Glomerular endothelial cell (primary cell): ENCODE data around the gene C3orf18. TPM values are rescaled to one million over a fixed set of nuclear protein-coding genes. Genes with fewer than 3 reads are reported as not detected.
"Not testable (repeated sequence)": the region's sequence is repeated elsewhere in the genome, so short reads cannot be mapped to it uniquely, and the experiment has no call there.

ENCODE experiments used
- DNase-seq: peaks from one replicate; pipeline ENCODE4 v3.0.0-alpha.2; 2011; ENCODE audit warnings: low read depth, low spot score; ENCODE audit errors: extremely low read depth
- total RNA-seq: library from RNA; depleted of rRNA; stranded (reverse); fragments of >200 nt; gene quantifications from 2 replicates; pipeline ENCODE4 v1.2.3, GENCODE V29; 2015

The C3orf18 gene
- total RNA-seq, 1 donor from 2014 or later: 4.2 TPM

- no peak for DNase-seq
These were observed 42.2 kb downstream of the C3orf18 start for GRCh38 chr3:50525191-50525910.

- no peak for DNase-seq
These were observed 42.8 kb downstream of the C3orf18 start for GRCh38 chr3:50524746-50525145.

- no peak for DNase-seq
These were observed 44.2 kb downstream of the C3orf18 start for GRCh38 chr3:50523279-50523811.

- no peak for DNase-seq
These were observed 46.0 kb downstream of the C3orf18 start for GRCh38 chr3:50521572-50521971.

- no peak for DNase-seq
These were observed 46.7 kb downstream of the C3orf18 start for GRCh38 chr3:50520849-50521248.

GRCh38 chr3:50519471-50520089 is 48.0 kb downstream of the C3orf18 start:
- no peak for DNase-seq

- no peak for DNase-seq
These were observed 49.1 kb downstream of the C3orf18 start for GRCh38 chr3:50518436-50518835.

GRCh38 chr3:50517721-50518206 is 49.8 kb downstream of the C3orf18 start:
- DNase-seq: no peak

GRCh38 chr3:50516440-50516871 is 51.1 kb downstream of the C3orf18 start:
- DNase-seq: no peak

- no peak for DNase-seq
These were observed 51.7 kb downstream of the C3orf18 start for GRCh38 chr3:50515565-50516439.

- DNase-seq: not testable (repeated sequence)
These were observed 54.6 kb downstream of the C3orf18 start for GRCh38 chr3:50512908-50513307.

GRCh38 chr3:50512131-50512530 is 55.4 kb downstream of the C3orf18 start:
- DNase-seq: no peak

- no peak for DNase-seq
These were observed 57.2 kb downstream of the C3orf18 start for GRCh38 chr3:50510325-50510724.

GRCh38 chr3:50509715-50510114 is 57.8 kb downstream of the C3orf18 start:
- DNase-seq: no peak

- DNase-seq: no peak
These were observed 58.7 kb downstream of the C3orf18 start for GRCh38 chr3:50508821-50509220.

Other genes with a start within 250 kb of the C3orf18 start
- 676 and 849 TPM in 2 replicates for gene HYAL2, start 245.0 kb downstream of the C3orf18 start, total RNA-seq
- gene TUSC2, start 239.5 kb downstream of the C3orf18 start, total RNA-seq: 28.0 and 85.3 TPM in 2 replicates
- 23.8 and 40.5 TPM in 2 replicates for gene RASSF1, start 226.9 kb downstream of the C3orf18 start, total RNA-seq
- 0.12 and 0.44 TPM in 2 replicates for gene ZMYND10, start 222.0 kb downstream of the C3orf18 start, total RNA-seq
- 20.9 and 22.7 TPM in 2 replicates for gene NPRL2, start 217.0 kb downstream of the C3orf18 start, total RNA-seq
- 16.2 and 19.8 TPM in 2 replicates for gene CYB561D2, start 216.9 kb downstream of the C3orf18 start, total RNA-seq
- gene TMEM115, start 208.2 kb downstream of the C3orf18 start, total RNA-seq: 67.2 and 77.0 TPM in 2 replicates
- 0.10 TPM in 1 of 2 replicates, not detected in the other for gene CACNA2D2, start 64.1 kb downstream of the C3orf18 start, total RNA-seq
- 12.9 and 13.8 TPM in 2 replicates for gene HEMK1, start 1.8 kb upstream of the C3orf18 start, total RNA-seq
- gene CISH, start 44.0 kb upstream of the C3orf18 start, total RNA-seq: 1.9 and 2.5 TPM in 2 replicates
- 15.5 and 33.4 TPM in 2 replicates for gene MAPKAPK3, start 49.4 kb upstream of the C3orf18 start, total RNA-seq
- gene DOCK3, start 107.2 kb upstream of the C3orf18 start, total RNA-seq: 0.19 and 0.29 TPM in 2 replicates